HG02678 (cell line): ENCODE data around the gene HAO2.
"Not testable (repeated sequence)": the region's sequence is repeated elsewhere in the genome, so short reads cannot be mapped to it uniquely, and the experiment has no call there.

Experiments used
- ATAC-seq: cut with Tn5 transposase; IDR thresholded peaks from one replicate; pipeline ENCODE4 v1.9.1; 2021; ENCODE audit warnings: mild to moderate bottlenecking, moderate library complexity; ENCODE audit not compliant: unreplicated experiment

HAO2 gene

DNA sequence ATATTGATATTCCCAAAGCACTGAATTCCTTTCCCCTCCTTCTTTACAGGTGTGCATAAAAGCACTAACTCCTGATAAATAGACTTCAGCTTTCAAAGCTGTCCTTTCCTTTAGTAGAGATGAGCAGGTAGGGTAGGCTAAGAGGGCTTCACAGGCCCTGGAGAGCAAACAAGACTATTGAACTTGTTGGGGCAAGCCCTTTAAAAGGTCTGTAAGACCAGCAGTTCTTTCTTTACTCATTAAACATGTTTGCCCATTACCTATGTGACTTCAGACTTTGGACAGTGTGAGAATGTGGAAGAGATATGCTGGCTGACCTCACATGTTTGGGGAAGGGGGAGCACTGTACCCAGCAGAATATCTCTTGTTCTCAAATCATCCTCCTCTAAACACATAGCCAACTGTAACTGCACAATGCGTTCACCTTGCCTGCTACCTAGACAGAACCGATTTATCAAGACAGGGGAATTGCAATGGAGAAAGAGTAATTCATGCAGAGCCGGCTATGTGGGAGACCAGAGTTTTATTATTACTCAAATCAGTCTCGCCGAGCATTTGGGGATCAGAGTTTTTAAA lies 27.1 kb upstream of the HAO2 start:
- ATAC-seq: no peak

DNA sequence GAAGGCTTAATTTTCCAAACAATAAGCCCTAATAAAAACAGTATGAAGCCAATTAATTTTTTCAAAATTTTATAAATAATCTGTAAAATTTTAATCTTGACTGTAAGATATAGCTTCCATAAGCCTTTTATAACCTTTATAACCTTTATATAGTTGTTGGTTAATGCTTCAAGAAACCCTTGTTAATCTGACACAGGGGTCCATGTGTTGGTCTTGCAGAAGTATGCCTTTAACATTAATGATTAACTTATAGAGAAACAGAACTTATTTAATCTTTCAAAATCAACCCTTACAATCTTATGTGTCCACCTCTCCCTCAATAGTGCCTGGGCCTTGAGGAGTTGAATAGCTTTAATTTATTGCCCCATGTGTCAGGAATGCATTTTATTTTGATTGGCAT lies 23.2 kb upstream of the HAO2 start:
- no peak for ATAC-seq

DNA sequence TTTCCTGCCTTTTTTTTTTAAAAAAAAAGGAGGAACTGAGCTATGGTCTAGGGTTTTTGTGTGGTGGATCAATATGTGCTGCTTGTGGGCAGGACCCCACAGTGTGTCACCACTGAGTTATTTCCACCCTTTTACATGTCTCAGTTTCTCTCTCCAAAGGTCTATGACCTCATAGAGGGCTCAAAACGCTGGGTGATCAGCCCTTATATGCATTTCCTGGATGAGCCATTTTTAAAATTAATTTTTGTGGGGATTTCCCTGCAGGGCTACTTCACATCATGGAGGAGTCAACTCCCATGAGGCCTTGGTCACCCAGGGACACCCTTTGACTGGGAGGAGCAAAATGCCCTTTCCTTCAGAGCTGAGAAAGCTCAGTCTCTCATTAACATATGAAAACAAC lies 20.7 kb upstream of the HAO2 start:
- ATAC-seq: peak; percentile 60

DNA sequence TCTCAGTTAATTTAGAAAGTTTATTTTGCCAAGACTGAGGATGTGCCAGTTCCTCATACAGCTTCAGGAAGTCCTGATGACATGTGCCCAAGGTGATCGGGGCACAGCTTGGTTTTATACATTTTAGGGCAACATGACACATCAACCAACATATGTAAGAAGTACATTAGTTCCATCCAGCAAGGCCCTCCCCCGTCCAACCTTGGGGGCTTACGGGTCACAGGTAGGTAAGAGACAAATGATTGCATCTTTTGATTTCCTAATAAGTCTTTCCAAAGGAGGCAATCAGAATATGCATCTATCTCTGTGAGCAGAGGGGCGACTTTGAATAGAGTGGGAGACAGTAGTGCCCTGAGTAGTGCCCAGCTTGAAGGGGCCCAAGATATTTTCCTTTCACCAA lies 19.6 kb upstream of the HAO2 start:
- ATAC-seq: no peak

- not testable (repeated sequence) for ATAC-seq
These were observed 17.7 kb upstream of the HAO2 start for GRCh38 chr1:119350866-119351265.

DNA sequence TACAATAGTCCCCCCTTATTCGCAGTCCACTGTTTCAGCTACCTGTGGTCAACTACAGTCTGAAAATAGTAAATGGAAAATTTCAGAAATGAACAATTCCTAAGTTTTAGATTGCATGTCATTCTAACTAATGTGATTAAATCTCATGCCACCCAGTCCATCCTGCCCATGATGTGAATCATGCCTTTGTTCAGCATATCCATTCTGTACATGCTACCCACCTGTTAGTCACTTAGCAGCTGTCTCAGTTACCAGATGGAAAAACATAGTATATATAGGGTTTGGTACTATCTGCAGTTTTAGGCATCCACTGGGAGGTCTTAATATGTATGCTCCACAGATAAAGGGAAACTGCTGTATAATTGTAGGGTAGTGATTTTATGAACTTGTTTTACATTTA lies 16.6 kb upstream of the HAO2 start:
- no peak for ATAC-seq

DNA sequence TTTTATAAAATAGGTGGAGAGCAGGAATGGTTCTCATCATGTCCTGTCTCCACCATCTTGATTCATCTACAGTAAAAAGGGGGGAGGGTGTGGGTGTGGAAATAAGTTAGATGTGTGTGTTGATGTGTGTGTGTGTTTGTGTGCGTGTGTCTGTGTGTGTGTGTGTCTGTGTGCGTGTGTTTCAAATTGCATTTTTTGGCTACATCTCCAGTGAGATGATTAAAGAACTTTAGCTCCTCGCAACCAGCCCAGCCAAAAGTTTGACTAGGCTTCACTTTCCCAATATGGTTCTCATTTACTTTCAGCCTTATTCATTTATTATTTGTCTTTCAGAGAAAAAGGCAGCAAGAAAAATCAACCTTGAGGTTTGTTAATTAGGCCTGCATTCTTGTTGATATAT lies 14.7 kb upstream of the HAO2 start:
- no peak for ATAC-seq

DNA sequence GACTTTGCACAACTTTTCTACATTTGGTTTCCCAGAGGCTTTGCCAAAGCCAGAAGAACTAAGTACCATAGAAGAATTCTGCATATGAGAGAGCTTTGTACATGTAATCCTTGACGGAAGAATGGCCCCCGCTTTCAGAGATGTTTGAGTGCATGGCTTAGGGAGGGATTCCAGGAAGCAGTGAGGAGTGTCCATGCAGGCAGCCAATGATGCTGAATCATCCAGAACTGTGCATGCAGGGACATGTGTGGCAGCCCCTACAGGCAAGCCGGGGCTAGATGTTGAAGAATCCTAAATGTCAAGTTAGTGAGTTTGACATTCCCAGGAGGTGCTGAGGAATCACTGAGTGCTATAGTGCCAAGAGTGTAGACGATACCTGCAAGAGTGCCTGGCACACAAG lies 9.9 kb upstream of the HAO2 start:
- ATAC-seq: no peak

DNA sequence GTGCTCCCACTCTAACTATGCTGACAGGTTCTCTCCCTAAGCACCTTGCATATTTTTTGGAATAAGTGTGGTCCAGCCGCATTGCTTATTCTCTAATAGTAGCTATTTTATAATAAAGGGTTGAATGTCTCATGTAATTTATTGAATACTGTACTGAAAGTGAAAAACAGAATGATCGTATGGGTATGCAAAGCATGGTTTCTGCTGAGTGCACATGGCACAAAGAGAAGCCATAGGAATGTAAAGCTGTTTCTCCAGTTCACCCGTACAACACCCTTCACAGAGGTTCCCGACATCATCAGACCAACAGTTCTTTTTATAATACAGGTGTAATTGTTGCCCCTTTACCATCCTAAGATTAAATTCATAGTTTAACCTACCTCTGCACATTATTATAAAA lies 8.9 kb upstream of the HAO2 start:
- ATAC-seq: no peak

DNA sequence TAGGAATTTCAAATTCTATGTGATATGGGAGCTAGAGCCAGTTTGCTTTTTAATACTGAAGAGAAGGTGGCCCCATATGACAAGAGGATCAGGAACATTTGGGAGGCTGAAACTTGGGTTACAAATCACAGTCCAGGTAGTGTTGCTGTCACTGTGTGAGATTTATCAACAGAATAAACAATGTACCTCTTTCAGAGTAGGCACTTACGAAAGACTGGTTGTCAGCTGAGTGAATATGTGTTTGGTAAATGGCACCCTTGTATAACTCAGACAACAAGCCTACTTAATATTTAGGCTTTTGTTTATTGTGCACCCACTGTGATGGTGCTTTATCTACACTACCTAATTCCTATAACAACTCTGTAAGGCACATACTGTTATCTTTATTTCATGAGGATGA lies 7.4 kb upstream of the HAO2 start:
- ATAC-seq: no peak

- no peak for ATAC-seq
These were observed 6.8 kb upstream of the HAO2 start for GRCh38 chr1:119361620-119362344.

- ATAC-seq: no peak
These were observed 5.4 kb upstream of the HAO2 start for GRCh38 chr1:119363162-119363561.

GRCh38 chr1:119364640-119365039 lies 3.9 kb upstream of the HAO2 start:
- ATAC-seq: no peak

DNA sequence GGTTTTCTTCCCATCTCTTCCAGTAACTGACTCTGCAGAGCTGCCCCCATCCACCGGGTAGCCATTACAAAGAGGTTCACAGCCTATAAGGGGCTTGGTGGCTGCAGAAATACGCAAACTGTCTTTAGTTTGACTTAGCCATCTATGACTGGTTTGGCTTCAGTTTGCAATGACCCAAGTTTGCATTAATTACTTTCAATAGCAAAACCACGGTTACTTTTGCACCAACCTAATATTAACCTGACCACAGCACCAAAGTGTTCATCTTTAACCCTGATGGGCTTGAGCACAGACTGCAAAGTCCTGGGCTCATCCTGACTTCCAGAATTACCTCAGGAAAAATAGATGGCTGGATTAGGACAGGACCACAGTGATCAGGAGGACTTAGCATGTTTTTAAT lies 2.2 kb upstream of the HAO2 start:
- ATAC-seq: peak; percentile 81

DNA sequence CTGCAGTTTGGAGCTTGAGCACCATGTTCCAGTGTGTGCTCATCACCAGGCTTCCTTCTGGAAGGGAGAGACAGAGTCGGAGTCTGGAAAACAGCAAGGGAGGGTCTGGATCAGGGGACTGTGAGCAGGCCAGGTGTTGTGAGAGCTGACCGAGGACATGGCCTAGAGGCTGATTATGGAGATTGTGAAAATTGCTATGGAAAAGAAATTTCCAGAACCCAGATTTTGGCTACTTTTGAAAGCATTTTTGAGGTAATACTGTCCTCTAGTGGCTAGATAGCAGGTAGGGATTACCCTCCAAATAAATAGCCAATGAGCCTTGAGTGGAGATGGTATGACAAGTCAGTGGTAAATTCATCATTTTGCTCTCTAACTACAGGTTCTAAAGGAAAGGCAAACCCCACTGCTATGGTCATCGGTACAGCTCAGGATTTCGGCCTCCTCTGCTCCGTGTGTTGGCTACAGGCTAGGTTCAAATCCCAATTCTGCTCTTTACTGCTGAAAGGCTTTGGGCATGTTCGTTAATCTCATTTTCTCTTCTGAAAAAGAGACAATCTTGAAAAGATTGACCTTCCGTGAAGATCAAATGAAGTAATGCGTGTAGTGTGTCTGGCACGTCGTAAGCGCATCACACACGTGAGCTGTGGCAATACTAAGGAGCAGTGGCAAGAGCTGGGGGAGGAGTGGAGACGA lies 1.0 kb upstream of the HAO2 start:
- ATAC-seq: no peak

GRCh38 chr1:119370748-119371147 lies 2.2 kb downstream of the HAO2 start:
- no peak for ATAC-seq

- ATAC-seq: no peak
These were observed 3.2 kb downstream of the HAO2 start for GRCh38 chr1:119371815-119372214.

DNA sequence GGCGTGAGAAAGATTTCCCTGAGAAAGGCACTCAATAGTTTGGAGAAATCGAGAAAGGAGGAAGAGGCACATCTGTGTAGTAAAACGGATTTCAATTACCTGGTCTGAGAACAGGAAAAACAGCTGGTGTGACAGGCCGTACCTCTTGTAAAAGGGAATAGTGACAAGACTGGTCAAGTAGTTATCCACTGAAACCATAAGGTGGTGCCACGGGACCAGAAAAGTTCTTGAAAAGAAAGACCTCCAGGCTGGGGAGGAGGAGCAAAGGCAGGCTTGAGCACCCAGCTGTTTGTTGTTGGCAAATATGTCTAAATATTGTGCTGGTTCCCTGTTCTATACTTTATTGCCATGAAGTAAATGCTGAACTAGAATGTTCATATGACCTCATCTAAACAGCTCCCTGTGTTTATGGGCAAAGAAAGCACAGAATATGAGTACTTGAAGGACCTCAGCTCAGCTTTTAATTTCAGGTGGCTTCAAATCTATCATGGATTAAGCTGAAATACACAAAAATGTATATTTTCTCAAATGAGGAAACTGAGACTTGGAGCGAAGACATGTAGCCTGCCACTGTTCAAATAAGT lies 4.0 kb downstream of the HAO2 start:
- ATAC-seq: peak; percentile 51

GRCh38 chr1:119373465-119373864 lies 4.9 kb downstream of the HAO2 start:
- ATAC-seq: no peak

DNA sequence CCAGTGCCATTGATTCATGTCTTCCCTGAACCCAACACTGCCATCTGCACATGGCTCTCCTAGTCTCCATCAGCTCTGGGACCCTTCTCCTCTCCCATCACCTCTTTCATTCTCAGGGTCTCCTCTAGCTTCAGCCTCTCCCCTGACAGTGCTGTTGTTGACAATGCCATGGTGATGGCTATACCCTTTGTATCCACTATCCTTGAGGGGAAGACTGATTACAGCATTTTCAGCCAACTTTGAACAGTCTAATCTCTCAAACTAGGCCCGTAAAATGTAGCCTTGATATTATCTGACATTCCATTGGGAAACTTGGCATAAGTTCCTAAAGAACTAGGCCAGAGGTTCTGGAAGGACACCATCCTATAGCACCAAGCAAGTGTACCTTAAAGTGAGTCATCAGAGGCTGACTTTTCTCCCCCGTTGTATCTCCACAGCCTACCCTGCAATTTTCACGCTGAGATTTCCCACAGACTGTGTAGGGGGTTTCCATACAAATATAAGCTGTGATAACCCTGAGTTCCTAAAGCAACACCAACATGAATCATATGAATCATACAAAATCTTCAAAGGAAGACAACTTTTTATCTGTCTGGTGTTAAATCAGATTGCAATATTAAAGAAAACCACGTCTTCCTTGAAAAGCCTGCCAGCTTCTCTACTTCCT lies 5.8 kb downstream of the HAO2 start:
- ATAC-seq: no peak

DNA sequence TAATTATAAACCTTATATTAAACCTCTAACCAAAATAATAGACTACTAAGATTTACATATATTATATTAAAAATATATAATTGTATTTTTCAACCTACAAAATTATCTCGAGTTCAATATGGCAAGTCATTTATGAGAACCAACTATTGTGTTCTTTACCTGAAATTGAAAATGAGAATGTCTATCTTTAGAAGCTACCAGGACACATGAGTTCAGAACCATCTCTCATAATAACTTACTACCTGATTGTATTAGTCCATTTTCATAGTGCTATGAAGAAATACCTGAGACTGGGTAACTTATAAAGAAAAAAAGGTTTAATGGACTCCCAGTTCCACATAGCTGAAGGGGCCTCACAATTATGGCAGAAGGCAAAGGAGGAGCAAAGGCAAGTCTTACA lies 6.8 kb downstream of the HAO2 start:
- ATAC-seq: no peak

- ATAC-seq: no peak
These were observed 8.0 kb downstream of the HAO2 start for GRCh38 chr1:119376594-119376993.
